ENCODE results near the gene MAP2K6.
A peak's percentile ranks its signal among the peaks of the same experiment; 100 is the strongest.

The MAP2K6 gene

GRCh38 chr17:69414408-69415274, at the start of gene MAP2K6:
Gene MAP2K6, plus strand, starts transcription at chr17:69414697. Its CDS starts 288 bp downstream, at chr17:69414985.
- DNase-seq = peak; percentile 63

- DNase-seq = no peak
Measured at GRCh38 chr17:69367298-69367697, 47.2 kb upstream of the MAP2K6 start.

- DNase-seq = no peak
Measured at GRCh38 chr17:69373069-69373468, 41.4 kb upstream of the MAP2K6 start.

- DNase-seq = no peak
Measured at GRCh38 chr17:69375229-69375628, 39.3 kb upstream of the MAP2K6 start.

GRCh38 chr17:69388822-69389442, 25.6 kb upstream of the MAP2K6 start:
- DNase-seq = no peak

- no peak for DNase-seq
Measured at GRCh38 chr17:69390795-69391501, 23.5 kb upstream of the MAP2K6 start.

- DNase-seq = no peak
Measured at GRCh38 chr17:69401251-69401650, 13.2 kb upstream of the MAP2K6 start.

- DNase-seq = no peak
Measured at GRCh38 chr17:69402052-69402451, 12.4 kb upstream of the MAP2K6 start.

GRCh38 chr17:69404399-69404798, 10.1 kb upstream of the MAP2K6 start:
- DNase-seq = no peak

GRCh38 chr17:69405096-69405495, 9.4 kb upstream of the MAP2K6 start:
- no peak for DNase-seq

- DNase-seq = no peak
Measured at GRCh38 chr17:69406941-69407340, 7.6 kb upstream of the MAP2K6 start.

GRCh38 chr17:69407759-69408158, 6.7 kb upstream of the MAP2K6 start:
- DNase-seq = no peak

- no peak for DNase-seq
Measured at GRCh38 chr17:69410671-69411070, 3.8 kb upstream of the MAP2K6 start.

GRCh38 chr17:69411766-69412165, 2.7 kb upstream of the MAP2K6 start:
- DNase-seq = no peak

- DNase-seq = no peak
Measured at GRCh38 chr17:69412251-69412671, 2.2 kb upstream of the MAP2K6 start.

GRCh38 chr17:69415431-69415830, 934 bp downstream of the MAP2K6 start:
- DNase-seq = no peak

- no peak for DNase-seq
Measured at GRCh38 chr17:69417545-69418483, 3.3 kb downstream of the MAP2K6 start.

- DNase-seq = no peak
Measured at GRCh38 chr17:69418535-69418934, 4.0 kb downstream of the MAP2K6 start.

GRCh38 chr17:69423450-69423849, 9.0 kb downstream of the MAP2K6 start:
- peak; percentile 11 for DNase-seq

GRCh38 chr17:69424287-69425041, 10.0 kb downstream of the MAP2K6 start:
- no peak for DNase-seq

GRCh38 chr17:69425978-69426377, 11.5 kb downstream of the MAP2K6 start:
- DNase-seq = no peak
